NT2/D1 (cell line): ENCODE measurements around the gene GH2.
"Not testable (repeated sequence)": the region's sequence is repeated elsewhere in the genome, so short reads cannot be mapped to it uniquely, and the experiment has no call there.

Experiments
- YY1 ChIP-seq: IDR thresholded peaks from 2 replicates; pipeline ENCODE4 v1.6.1; 2011; ENCODE audit not compliant: insufficient read length, insufficient read depth
- ZNF274 ChIP-seq: IDR thresholded peaks from 2 replicates; pipeline ENCODE4 v1.6.1; 2011; ENCODE audit warnings: mild to moderate bottlenecking, low read depth, low read length

DNA sequence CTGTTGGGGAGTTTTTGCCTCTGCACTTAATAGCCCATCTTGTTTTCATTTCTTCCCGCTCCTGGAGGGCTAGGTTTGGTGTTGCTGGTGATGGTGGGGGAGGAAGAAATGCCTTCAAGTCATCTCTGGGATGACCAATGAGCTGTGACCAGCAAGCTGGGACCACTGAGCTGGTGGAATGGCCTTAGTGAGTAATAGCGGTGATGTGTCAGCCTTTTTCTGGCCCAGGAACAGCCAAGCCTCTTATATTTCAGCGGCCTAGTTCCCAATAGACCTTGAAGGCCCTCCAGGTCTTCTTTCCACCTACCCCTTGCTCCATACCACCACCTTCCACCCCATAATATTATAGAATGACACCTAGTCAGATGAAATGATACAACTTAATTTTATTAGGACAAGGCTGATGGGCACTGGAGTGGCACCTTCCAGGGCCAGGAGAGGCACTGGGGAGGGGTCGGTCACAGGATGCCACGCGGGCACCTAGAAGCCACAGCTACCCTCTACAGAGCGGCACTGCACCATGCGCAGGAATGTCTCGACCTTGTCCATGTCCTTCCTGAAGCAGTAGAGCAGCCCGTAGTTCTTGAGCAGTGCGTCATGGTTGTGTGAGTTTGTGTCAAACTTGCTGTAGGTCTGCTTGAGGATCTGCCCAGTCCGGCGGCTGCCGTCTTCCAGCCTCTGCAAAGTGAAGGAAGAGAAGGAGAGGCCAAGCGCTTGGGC is 9.9 kb downstream of the GH2 start:
- not testable (repeated sequence) for TF ChIP-seq ZNF274, YY1
